Vein endothelial cell (primary cell): ENCODE results near the gene POR. TPM values are rescaled to one million over a fixed set of nuclear protein-coding genes. Genes with fewer than 3 reads are reported as not detected.

Experiments
- small RNA-seq: library from RNA; depleted of rRNA; stranded (forward); fragments of <200 nt; gene quantifications from one replicate; pipeline ENCODE3, GENCODE V24; 2012
- total RNA-seq: library from RNA; depleted of rRNA; stranded (reverse); fragments of >200 nt; gene quantifications from 2 replicates; pipeline ENCODE4 v1.2.3, GENCODE V29; 2012

POR gene
- 47.0 and 52.9 TPM in 2 replicates for total RNA-seq

DNA sequence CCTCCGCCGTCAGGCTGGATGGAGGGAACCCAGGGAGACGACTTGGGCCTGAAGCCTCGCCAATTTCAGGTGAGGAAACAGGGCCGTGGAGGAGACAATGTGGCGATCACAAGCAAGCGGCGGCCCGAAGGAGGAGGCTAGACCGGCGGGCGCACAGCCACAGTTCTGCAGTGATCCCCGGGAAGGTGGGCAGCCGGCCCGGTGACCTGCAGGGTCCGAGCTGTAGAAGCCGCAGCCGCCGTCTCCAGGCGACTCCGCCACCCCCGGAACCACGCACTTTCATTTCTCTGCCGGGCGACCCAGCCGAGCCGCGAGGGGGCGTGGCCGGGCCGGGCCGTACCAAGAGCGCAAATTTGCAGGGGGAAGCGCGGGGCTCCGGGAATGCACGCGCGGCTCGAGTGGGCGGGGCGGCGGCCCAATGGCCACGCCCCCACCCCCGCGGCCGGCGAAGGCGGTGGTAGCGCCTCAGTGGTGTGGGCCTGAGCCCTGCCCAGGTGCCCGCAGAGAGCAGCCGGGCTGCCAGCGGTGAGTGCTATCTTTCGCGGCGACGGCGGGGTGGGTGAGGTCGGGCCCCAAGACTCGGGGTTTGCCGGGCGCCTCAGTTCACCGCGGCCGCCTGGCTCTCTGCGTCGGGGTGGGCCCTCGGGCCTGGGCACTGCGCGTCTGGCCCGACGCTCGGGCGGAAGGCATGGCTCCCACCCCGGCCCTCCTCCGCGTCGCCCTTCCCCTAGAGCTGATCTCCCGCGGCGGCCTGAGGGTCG lies at the start of gene POR:
Gene POR, plus strand, starts transcription at position 501 of the 761 bp plus-strand sequence. CDS start 38,847 bp downstream, outside the sequence.

DNA sequence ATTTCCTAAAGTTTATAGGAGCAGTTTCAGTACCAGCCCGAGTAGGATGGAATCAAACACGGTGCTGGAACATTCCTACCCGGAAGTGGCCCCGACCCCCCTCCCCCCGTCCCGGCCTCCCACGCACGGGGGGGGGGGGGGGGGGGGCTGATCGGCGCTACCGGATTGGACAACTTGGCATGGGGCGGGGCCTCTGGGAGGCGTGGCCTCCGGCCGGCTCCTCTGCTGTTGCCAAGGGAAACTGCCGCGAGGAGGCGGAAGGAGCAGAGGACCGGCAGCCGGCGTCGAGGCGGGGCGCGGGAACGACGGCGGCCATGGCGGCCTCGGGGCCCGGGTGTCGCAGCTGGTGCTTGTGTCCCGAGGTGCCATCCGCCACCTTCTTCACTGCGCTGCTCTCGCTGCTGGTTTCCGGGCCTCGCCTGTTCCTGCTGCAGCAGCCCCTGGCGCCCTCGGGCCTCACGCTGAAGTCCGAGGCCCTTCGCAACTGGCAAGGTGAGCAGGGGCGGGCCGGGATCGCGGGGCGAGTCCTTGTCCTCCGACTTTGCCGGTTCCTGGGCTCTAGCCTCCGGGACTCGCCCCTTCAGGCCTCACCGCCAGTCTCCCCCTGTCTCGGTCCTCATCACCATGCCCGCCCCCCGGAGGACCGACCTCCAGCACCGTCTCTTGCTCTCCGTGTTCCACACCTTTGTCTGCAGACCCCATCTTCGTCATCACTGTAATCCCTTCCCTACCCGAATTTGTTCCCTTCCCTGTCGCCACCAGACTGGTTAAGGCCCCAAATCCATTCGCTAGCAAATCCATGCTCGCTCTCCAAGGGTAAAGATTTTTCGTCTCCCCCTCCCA lies 36.0 kb upstream of the POR start, which contains the start of gene RHBDD2:
Gene RHBDD2, plus strand, starts transcription at position 266 of the 843 bp plus-strand sequence. Its CDS starts 49 bp downstream, at position 315.

DNA sequence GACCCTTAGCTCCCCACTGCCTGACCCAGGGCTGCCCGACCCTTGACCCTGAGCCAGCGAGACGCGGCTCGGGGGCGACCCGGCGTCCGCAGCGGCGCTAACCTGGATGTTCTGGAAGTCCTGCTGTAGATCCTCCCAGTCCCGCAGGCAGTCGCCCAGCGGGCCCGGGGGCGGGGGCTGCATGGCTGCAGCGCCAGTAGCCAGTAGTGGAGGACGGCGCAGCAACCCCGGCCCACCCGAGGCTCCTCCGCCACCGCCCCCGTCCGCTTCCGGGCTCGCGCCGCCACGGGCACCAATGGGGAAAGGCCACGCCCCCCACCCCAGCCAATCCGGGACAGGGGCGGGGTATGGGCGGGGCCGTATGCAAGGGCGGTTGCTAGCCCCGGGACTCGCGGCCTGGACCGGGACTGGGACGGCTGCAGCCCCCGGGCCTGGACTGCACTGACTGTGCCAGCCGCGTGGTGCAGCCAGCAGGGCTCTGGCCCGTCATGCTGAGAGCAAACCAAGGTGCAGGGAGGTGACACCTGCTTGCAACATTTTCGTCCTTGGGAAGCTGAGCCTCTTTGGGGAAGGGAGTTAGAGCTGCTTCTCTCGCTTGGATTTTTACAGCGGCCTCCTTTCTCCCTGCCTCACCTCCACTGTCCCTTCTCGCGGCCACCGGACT lies 79.6 kb downstream of the POR start, which contains the start of gene TMEM120A:
Gene TMEM120A, minus strand, starts transcription at position 208 of the 664 bp plus-strand sequence. Its CDS starts 25 bp downstream, at position 183.

Small RNA genes lying within 50 kb of the gene (small RNA-seq; reads per million reads assigned to genes)
- 11.2 reads per million, percentile 96 among the genes with 10 or more reads in this experiment for gene SNORA14A

Other genes starting within 250 kb of the POR start
- 37.1 and 44.7 TPM in 2 replicates for gene HIP1, start 176.2 kb upstream of the POR start, total RNA-seq
- gene CCL26, start 142.9 kb upstream of the POR start, total RNA-seq = not detected in 2 replicates
- not detected in 2 replicates for gene CCL24, start 101.3 kb upstream of the POR start, total RNA-seq
- 26.8 and 36.3 TPM in 2 replicates for gene RHBDD2, start 36.1 kb upstream of the POR start, total RNA-seq
- gene TMEM120A, start 79.4 kb downstream of the POR start, total RNA-seq = 19.7 and 33.0 TPM in 2 replicates
- 31.0 and 32.3 TPM in 2 replicates for gene STYXL1, start 132.8 kb downstream of the POR start, total RNA-seq
- gene MDH2, start 133.0 kb downstream of the POR start, total RNA-seq = 43.3 and 56.2 TPM in 2 replicates